HepG2 (cell line): Measurements from ENCODE around the gene ZNF12. TPM values are rescaled to one million over a fixed set of nuclear protein-coding genes. Genes with fewer than 3 reads are reported as not detected.
"Not testable (repeated sequence)": the region's sequence is repeated elsewhere in the genome, so short reads cannot be mapped to it uniquely, and the experiment has no call there.

Experiments
- ATAC-seq: fragments of 200-7000 bp; cut with Tn5 transposase; 3 replicates; pipeline ENCODE4 v1.9.1; 2020; ENCODE audit warnings: mild to moderate bottlenecking, moderate library complexity
- BruUV-seq: library from RNA; stranded (reverse); fragments of 400-500 nt; replicated peaks from 2 replicates; lab custom pipeline; 2021; lab: Mats Ljungman, UMichigan
- CTCF ChIA-PET: fragments of 300-600 bp; formaldehyde crosslinking; extraction: SDS; loops from one replicate; lab custom pipeline; 2021; ENCODE audit warnings: low total read pairs, inconsistent platforms, low intra/inter-chr PET ratio; lab: Yijun Ruan, JAX
- POLR2A ChIA-PET: fragments of 350-600 bp; sonication (Branson Sonifier 250); formaldehyde crosslinking; loops from one replicate; lab custom pipeline; 2020; ENCODE audit warnings: antibody characterized with exemption, inconsistent platforms; lab: Yijun Ruan, JAX
- DNase-seq: peaks from one replicate; pipeline ENCODE4 v3.0.0-alpha.2; 2015; ENCODE audit warnings: low spot score
- FAIRE-seq: peaks from 3 replicates; lab custom pipeline; 2011; peaks lifted over from hg19 to GRCh38; lab: Jason Lieb, UNC
- H2AFZ ChIP-seq: one replicate; pipeline ENCODE4 v1.6.1; 2011; ENCODE audit warnings: low read length, inconsistent platforms
- H3K27ac ChIP-seq: fragments of 300-600 bp; 3 replicates; pipeline ENCODE4 v1.8.0; 2011; ENCODE audit warnings: mixed run types, mild to moderate bottlenecking, mixed read lengths, low read length, inconsistent platforms; ENCODE audit not compliant: insufficient read depth; ENCODE audit errors: extremely low read length
- H3K27me3 ChIP-seq, 2 experiments: fragments of 200-600 bp in 1 of 2; 2 replicates in 1 of 2; 3 replicates in 1 of 2; pipeline versions ENCODE4 v1.6.0 to v1.8.0; 2011; ENCODE audit warnings: low read length in 2 of 2, mild to moderate bottlenecking in 2 of 2, moderate library complexity in 2 of 2, inconsistent platforms in 1 of 2; ENCODE audit not compliant: insufficient read depth in 2 of 2, control insufficient read depth in 1 of 2
- H3K36me3 ChIP-seq, 2 experiments: fragments of 200-600 bp in 1 of 2; replicated peaks in 1 of 2; 2 replicates in 1 of 2; 3 replicates in 1 of 2; pipeline versions ENCODE4 v1.5.1 to v1.8.0; 2011; ENCODE audit warnings: low read length in 2 of 2, inconsistent platforms in 1 of 2; ENCODE audit not compliant: insufficient read depth in 2 of 2, control insufficient read depth in 1 of 2
- H3K4me1 ChIP-seq: 2 replicates; pipeline ENCODE4 v1.5.1; 2012; ENCODE audit warnings: low read length, inconsistent platforms; ENCODE audit not compliant: insufficient read depth
- H3K4me2 ChIP-seq: 2 replicates; pipeline ENCODE4 v1.6.0; 2011; ENCODE audit warnings: low read depth, low read length, inconsistent platforms
- H3K4me3 ChIP-seq, 3 experiments: fragments of 200-600 bp in 1 of 3; sonication (generic), shearing (Covaris generic) in 1 of 3; replicated peaks in 1 of 3; 2 replicates each; pipeline ENCODE4 v1.5.1; 2011 to 2016; ENCODE audit warnings: low read length in 3 of 3, inconsistent platforms in 2 of 3, low read depth in 2 of 3, mild to moderate bottlenecking in 2 of 3, control low read depth in 1 of 3, mixed read lengths in 1 of 3; ENCODE audit not compliant: insufficient read depth in 1 of 3
- H3K79me2 ChIP-seq: one replicate; pipeline ENCODE4 v1.6.1; 2011; ENCODE audit warnings: low read length, inconsistent platforms; ENCODE audit not compliant: insufficient read depth
- H3K9ac ChIP-seq: 2 replicates; pipeline ENCODE4 v1.6.0; 2011; ENCODE audit warnings: mild to moderate bottlenecking, low read depth, low read length, inconsistent platforms; ENCODE audit not compliant: insufficient read depth
- H3K9me3 ChIP-seq: 2 replicates; pipeline ENCODE4 v1.5.1; 2012; ENCODE audit warnings: mild to moderate bottlenecking, low read length
- H4K20me1 ChIP-seq: 2 replicates; pipeline ENCODE4 v1.6.0; 2011; ENCODE audit warnings: inconsistent platforms, mild to moderate bottlenecking, low read length, moderate library complexity; ENCODE audit not compliant: insufficient read depth
- WGBS: methylation state at CpG from one replicate; pipeline ENCODE4 v1.1.6; 2017; ENCODE audit warnings: low lambda C conversion rate; 5-methylcytosine and 5-hydroxymethylcytosine counted together
- in situ Hi-C: cut with HindIII; loops from 2 replicates; pipeline ENCODE4 v1.10.0; 2017; ENCODE audit warnings: low pct_unique_long_range_greater_than_20kb; ENCODE audit not compliant: extremely low pct_ligation_motif_present
- intact Hi-C: fragments of 100-400 bp; cut with micrococcal nuclease; formaldehyde crosslinking; loops from one replicate; pipeline ENCODE4 v1.10.0; 2022; ENCODE audit not compliant: unreplicated experiment
- polyA plus RNA-seq, 8 experiments: library from polyadenylated mRNA; depleted of rRNA in 3 of 8; stranded (reverse) in 7 of 8; unstranded in 1 of 8; fragments of >200 nt; fragmentation: Illumina TruSeq in 4 of 8; extraction: Trizol in 4 of 8; gene quantifications; 2 replicates each; pipeline versions ENCODE4 v1.2.1 to v1.2.3, GENCODE V29; 2011 to 2016; ENCODE audit warnings: low read depth in 4 of 8, missing spikeins in 1 of 8, mixed read lengths in 1 of 8; ENCODE audit not compliant: insufficient read depth in 1 of 8
- total RNA-seq, 5 experiments: library from RNA; depleted of rRNA; stranded (reverse); fragments of >200 nt; fragmentation: Illumina TruSeq; extraction: Trizol; gene quantifications; 2 replicates each; pipeline ENCODE4 v1.2.3, GENCODE V29; 2016; ENCODE audit warnings: low read depth in 1 of 5

Gene ZNF12
- total and polyA plus RNA-seq, 2 of the 13 experiments (the other 11 are each of a cell fraction or from before 2014, with no cell fraction given), result 21.4 to 22.8 TPM

DNA sequence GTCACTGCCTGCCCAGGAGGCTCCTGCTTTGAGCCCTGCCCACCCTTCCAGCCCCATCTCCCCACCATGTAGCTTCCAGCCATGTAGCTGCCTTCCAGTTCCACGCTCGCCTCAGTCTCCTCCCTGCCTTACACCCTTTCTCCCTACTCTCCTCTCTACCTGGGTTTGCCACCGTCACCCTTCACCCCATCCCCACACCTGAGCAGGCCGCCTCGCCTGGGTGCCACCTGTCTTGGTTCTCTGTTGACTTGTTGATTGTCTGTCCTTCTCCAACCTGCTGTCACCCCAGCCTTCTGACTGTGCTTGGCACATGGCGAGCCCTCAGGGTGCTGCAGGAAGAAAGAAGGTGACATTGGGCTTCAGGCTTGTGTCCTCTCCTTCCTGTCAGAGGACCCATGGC is 43.4 kb upstream of the ZNF12 start:
- H3K4me2 ChIP-seq, in situ Hi-C loops, intact Hi-C loops, H3K27ac ChIP-seq, H3K79me2 ChIP-seq, H3K4me1 ChIP-seq, H4K20me1 ChIP-seq, H2AFZ ChIP-seq, H3K27me3 ChIP-seq, BruUV-seq, CTCF ChIA-PET, H3K4me3 ChIP-seq, H3K36me3 ChIP-seq, DNase-seq, POLR2A ChIA-PET, H3K9me3 ChIP-seq, H3K9ac ChIP-seq, FAIRE-seq, ATAC-seq: not testable (repeated sequence)
- WGBS, result 92% methylated on average over 6 of the region's 6 CpGs

- POLR2A ChIA-PET, H3K4me3 ChIP-seq, H3K27ac ChIP-seq, H3K27me3 ChIP-seq, H3K4me1 ChIP-seq, ATAC-seq, H2AFZ ChIP-seq, H3K9me3 ChIP-seq, H3K36me3 ChIP-seq, H3K4me2 ChIP-seq, in situ Hi-C loops, intact Hi-C loops, DNase-seq, FAIRE-seq, H4K20me1 ChIP-seq, BruUV-seq, H3K79me2 ChIP-seq, CTCF ChIA-PET, H3K9ac ChIP-seq: not testable (repeated sequence)
- WGBS, result 95% methylated on average over 8 of the region's 12 CpGs
Measured at GRCh38 chr7:6749335-6749734, 42.6 kb upstream of the ZNF12 start.

DNA sequence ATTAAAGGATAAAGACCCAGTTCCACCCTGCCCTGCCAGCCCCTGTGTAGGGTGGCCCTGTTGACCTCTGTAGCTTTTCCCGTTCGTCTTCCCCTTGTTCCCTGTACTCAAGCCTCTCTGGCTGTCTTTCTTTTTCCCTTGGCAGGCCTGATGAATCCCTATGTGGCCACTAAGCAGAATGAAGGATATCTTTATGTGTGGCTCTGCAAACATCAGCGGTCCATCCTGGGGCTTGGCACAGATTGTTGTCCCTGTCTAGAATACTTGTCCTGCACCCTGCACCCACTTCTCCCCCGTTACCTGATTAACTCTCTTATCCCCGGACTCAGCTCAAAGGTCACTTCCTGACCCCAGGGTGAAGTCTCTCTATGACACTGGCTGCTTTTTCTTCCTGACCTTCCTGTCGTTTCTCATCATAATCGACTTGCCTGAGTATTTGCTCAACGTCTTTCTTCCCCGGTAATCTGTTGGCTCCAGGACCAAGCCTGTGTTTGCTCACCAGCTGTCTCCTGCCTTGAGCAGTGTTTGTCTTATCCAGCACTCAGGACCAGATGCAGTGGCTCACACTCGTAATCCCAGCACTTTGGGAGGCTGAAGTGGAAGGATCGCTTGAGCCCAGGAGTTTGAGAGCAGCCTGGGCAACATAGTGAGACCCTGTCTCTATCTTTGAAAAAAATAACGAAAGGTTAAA is 37.8 kb upstream of the ZNF12 start:
- DNase-seq, POLR2A ChIA-PET, H3K9ac ChIP-seq, in situ Hi-C loops, H4K20me1 ChIP-seq, CTCF ChIA-PET, H3K36me3 ChIP-seq, intact Hi-C loops, H3K9me3 ChIP-seq, H3K4me3 ChIP-seq, H3K4me1 ChIP-seq, H3K27ac ChIP-seq, H3K27me3 ChIP-seq, BruUV-seq, H3K79me2 ChIP-seq, H2AFZ ChIP-seq, H3K4me2 ChIP-seq: not testable (repeated sequence)
- ATAC-seq (peak; percentile 93), FAIRE-seq (peak; percentile 98)
- 85% methylated on average over 1 of the region's 12 CpGs for WGBS

- H3K36me3 ChIP-seq, result peaks cover 5 to 25% of the 10 kb centered on the region in 2 experiments; a peak in 4 of 5 replicates
- CTCF ChIA-PET, FAIRE-seq, H3K9ac ChIP-seq, BruUV-seq, H3K9me3 ChIP-seq, H4K20me1 ChIP-seq, H3K79me2 ChIP-seq, DNase-seq, H3K27me3 ChIP-seq, H3K4me3 ChIP-seq, H3K4me2 ChIP-seq, H2AFZ ChIP-seq, POLR2A ChIA-PET, in situ Hi-C loops, H3K27ac ChIP-seq, H3K4me1 ChIP-seq, ATAC-seq, intact Hi-C loops: not testable (repeated sequence)
- 94% methylated on average over 5 of the region's 11 CpGs for WGBS
Measured at GRCh38 chr7:6738415-6738814, 31.7 kb upstream of the ZNF12 start.
